ENCODE measurements around the gene FASTKD2. TPM values are rescaled to one million over a fixed set of nuclear protein-coding genes. Genes with fewer than 3 reads are reported as not detected.

Gene FASTKD2
- total RNA-seq, result 38.1 TPM

- peak; percentile 89 for DNase-seq
These were observed at the start of gene FASTKD2, which contains the start of gene MDH1B for GRCh38 chr2:206765242-206766056. TSS of gene FASTKD2 (plus strand) at chr2:206765606. CDS start at chr2:206766694, 1,088 bp downstream. TSS of gene MDH1B (minus strand) at chr2:206765328. CDS start at chr2:206765271, 57 bp downstream.

- DNase-seq, result no peak
These were observed 48.8 kb upstream of the FASTKD2 start for GRCh38 chr2:206716623-206717022.

GRCh38 chr2:206718296-206718695, 47.1 kb upstream of the FASTKD2 start, which contains the start of gene DYTN:
TSS of gene DYTN (minus strand) at chr2:206718396. CDS start at chr2:206718279, 117 bp downstream.
- no peak for DNase-seq

GRCh38 chr2:206721256-206721920, 44.0 kb upstream of the FASTKD2 start:
- no peak for DNase-seq

GRCh38 chr2:206723288-206723687, 42.1 kb upstream of the FASTKD2 start:
- no peak for DNase-seq

GRCh38 chr2:206727287-206727686, 38.1 kb upstream of the FASTKD2 start:
- DNase-seq, result no peak

- DNase-seq, result no peak
These were observed 36.9 kb upstream of the FASTKD2 start for GRCh38 chr2:206728277-206729199.

GRCh38 chr2:206733341-206733740, 32.1 kb upstream of the FASTKD2 start:
- DNase-seq, result no peak

GRCh38 chr2:206736935-206737334, 28.5 kb upstream of the FASTKD2 start:
- DNase-seq, result no peak

- DNase-seq, result no peak
These were observed 26.1 kb upstream of the FASTKD2 start for GRCh38 chr2:206739271-206739670.

GRCh38 chr2:206740800-206741199, 24.6 kb upstream of the FASTKD2 start:
- DNase-seq, result no peak

GRCh38 chr2:206756816-206757215, 8.6 kb upstream of the FASTKD2 start:
- DNase-seq, result no peak

- no peak for DNase-seq
These were observed 649 bp upstream of the FASTKD2 start for GRCh38 chr2:206764673-206765241.

GRCh38 chr2:206766057-206766930, 888 bp downstream of the FASTKD2 start:
- DNase-seq, result no peak

- DNase-seq, result no peak
These were observed 9.5 kb downstream of the FASTKD2 start for GRCh38 chr2:206774871-206775270.

- no peak for DNase-seq
These were observed 11.0 kb downstream of the FASTKD2 start for GRCh38 chr2:206776432-206776831.

GRCh38 chr2:206780671-206781070, 15.3 kb downstream of the FASTKD2 start:
- DNase-seq, result no peak

- DNase-seq, result no peak
These were observed 18.3 kb downstream of the FASTKD2 start for GRCh38 chr2:206783718-206784117.

GRCh38 chr2:206784559-206785353, 19.4 kb downstream of the FASTKD2 start:
- DNase-seq, result no peak

- DNase-seq, result no peak
These were observed 25.0 kb downstream of the FASTKD2 start for GRCh38 chr2:206790311-206790935.
